Activated CD4-positive, alpha-beta T cell treated with anti-CD3 and anti-CD28 coated beads for 4 hours (primary cell): ENCODE data around the gene PRKCE.
"Not testable (repeated sequence)": the region's sequence is repeated elsewhere in the genome, so short reads cannot be mapped to it uniquely, and the experiment has no call there.

Experiments
- DNase-seq, 2 donors: peaks; one replicate each; pipeline ENCODE4 v3.0.0-alpha.2; 2020

Gene PRKCE

GRCh38 chr2:45670646-45671045 is 19.2 kb downstream of the PRKCE start:
- DNase-seq = no peak

GRCh38 chr2:45672138-45672537 is 20.7 kb downstream of the PRKCE start:
- no peak for DNase-seq

- no peak for DNase-seq
Observed at GRCh38 chr2:45674035-45674816, 22.8 kb downstream of the PRKCE start.

- no peak for DNase-seq
Observed at GRCh38 chr2:45675263-45675812, 23.9 kb downstream of the PRKCE start.

- no peak for DNase-seq
Observed at GRCh38 chr2:45676088-45676487, 24.6 kb downstream of the PRKCE start.

GRCh38 chr2:45678791-45679348 is 27.4 kb downstream of the PRKCE start:
- DNase-seq = no peak

GRCh38 chr2:45680351-45680967 is 29.0 kb downstream of the PRKCE start:
- DNase-seq = no peak

- no peak for DNase-seq
Observed at GRCh38 chr2:45681675-45682074, 30.2 kb downstream of the PRKCE start.

GRCh38 chr2:45683292-45683691 is 31.8 kb downstream of the PRKCE start:
- no peak for DNase-seq

GRCh38 chr2:45684756-45685155 is 33.3 kb downstream of the PRKCE start:
- no peak for DNase-seq

GRCh38 chr2:45685260-45685659 is 33.8 kb downstream of the PRKCE start:
- no peak for DNase-seq

- no peak for DNase-seq
Observed at GRCh38 chr2:45687964-45688363, 36.5 kb downstream of the PRKCE start.

- DNase-seq = no peak
Observed at GRCh38 chr2:45688479-45689298, 37.2 kb downstream of the PRKCE start.

GRCh38 chr2:45690231-45690630 is 38.8 kb downstream of the PRKCE start:
- DNase-seq = no peak

- no peak for DNase-seq
Observed at GRCh38 chr2:45691171-45691999, 39.9 kb downstream of the PRKCE start.

GRCh38 chr2:45692566-45692965 is 41.1 kb downstream of the PRKCE start:
- DNase-seq = no peak

GRCh38 chr2:45695480-45696007 is 44.1 kb downstream of the PRKCE start:
- DNase-seq = not testable (repeated sequence)

GRCh38 chr2:45696708-45697107 is 45.2 kb downstream of the PRKCE start:
- no peak for DNase-seq

GRCh38 chr2:45697190-45697589 is 45.7 kb downstream of the PRKCE start:
- DNase-seq = no peak

GRCh38 chr2:45698554-45698953 is 47.1 kb downstream of the PRKCE start:
- DNase-seq = no peak

GRCh38 chr2:45699032-45699658 is 47.7 kb downstream of the PRKCE start:
- no peak for DNase-seq
